Measurements from ENCODE around the gene RBM4B. TPM values are rescaled to one million over a fixed set of nuclear protein-coding genes. Genes with fewer than 3 reads are reported as not detected.

The RBM4B gene
- total and polyA plus RNA-seq, 4 donors: 9.4 to 33.9 (median 11.1) TPM

- no peak overlapping the region for H3K4me3 ChIP-seq
- no peaks in the 10 kb centered on the region for H3K9me3 ChIP-seq (ENCODE audit: control insufficient read depth in 4 of 4, insufficient read depth in 3 of 4, low read length in 3 of 4)
- no peak overlapping the region for H3K9ac ChIP-seq (ENCODE audit: insufficient read depth in 1 of 2, low read length in 2 of 2)
- no peak for ATAC-seq (ENCODE audit: insufficient read depth, low FRiP score)
- H3K27me3 ChIP-seq (ENCODE audit: control insufficient read depth in 3 of 3, insufficient read depth in 3 of 3, low read length in 2 of 3): no peaks in the 10 kb centered on the region
- 63 to 79% methylated on average over 7 of the region's 7 CpGs for WGBS, 2 donors
- DNase-seq: no peak
- peaks cover 19 to 70% (median 60%) of the 10 kb centered on the region in 4 donors for H3K36me3 ChIP-seq (ENCODE audit: control insufficient read depth in 4 of 4, insufficient read depth in 4 of 4, low read length in 4 of 4)
- H3K4me1 ChIP-seq (ENCODE audit: control insufficient read depth in 5 of 5, insufficient read depth in 5 of 5, low read length in 5 of 5): peaks cover 0 to 9% (median 0%) of the 10 kb centered on the region in 5 donors
- TF ChIP-seq CTCF (IDR thresholded peaks at IDR 0.05; ENCODE audit: control extremely low read depth, extremely low read depth): no peak
- no peak overlapping the region for H3K27ac ChIP-seq (ENCODE audit: low read depth in 1 of 2, low read length in 1 of 2)
Measured at GRCh38 chr11:66626926-66627325, 50.8 kb downstream of the RBM4B start.

GRCh38 chr11:66626382-66626781, 51.3 kb downstream of the RBM4B start:
- ATAC-seq (ENCODE audit: insufficient read depth, low FRiP score) (no peak), DNase-seq (no peak)
- Histone ChIP-seq H3K9me3 (ENCODE audit: control insufficient read depth in 4 of 4, insufficient read depth in 3 of 4, low read length in 3 of 4) (no peaks in the 10 kb centered on the region), H3K4me1 (ENCODE audit: control insufficient read depth in 5 of 5, insufficient read depth in 5 of 5, low read length in 5 of 5) (peaks cover 0 to 10% (median 0%) of the 10 kb centered on the region in 5 donors), H3K27me3 (ENCODE audit: control insufficient read depth in 3 of 3, insufficient read depth in 3 of 3, low read length in 2 of 3) (no peaks in the 10 kb centered on the region), H3K9ac (ENCODE audit: insufficient read depth in 1 of 2, low read length in 2 of 2) (no peak overlapping the region), H3K4me3 (no peak overlapping the region), H3K36me3 (ENCODE audit: control insufficient read depth in 4 of 4, insufficient read depth in 4 of 4, low read length in 4 of 4) (peaks cover 19 to 67% (median 60%) of the 10 kb centered on the region in 4 donors), H3K27ac (ENCODE audit: low read depth in 1 of 2, low read length in 1 of 2) (no peak overlapping the region)
- TF ChIP-seq CTCF (IDR thresholded peaks at IDR 0.05; ENCODE audit: control extremely low read depth, extremely low read depth): no peak
- 96 to 97% methylated on average over 25 of the region's 25 CpGs for WGBS, 2 donors

- no peak for TF ChIP-seq CTCF (IDR thresholded peaks at IDR 0.05; ENCODE audit: control extremely low read depth, extremely low read depth)
- ATAC-seq (ENCODE audit: insufficient read depth, low FRiP score) (no peak), DNase-seq (no peak)
- Histone ChIP-seq H3K27ac (ENCODE audit: low read depth in 1 of 2, low read length in 1 of 2) (no peak overlapping the region), H3K27me3 (ENCODE audit: control insufficient read depth in 3 of 3, insufficient read depth in 3 of 3, low read length in 2 of 3) (no peaks in the 10 kb centered on the region), H3K9ac (ENCODE audit: insufficient read depth in 1 of 2, low read length in 2 of 2) (no peak overlapping the region), H3K9me3 (ENCODE audit: control insufficient read depth in 4 of 4, insufficient read depth in 3 of 4, low read length in 3 of 4) (no peaks in the 10 kb centered on the region), H3K36me3 (ENCODE audit: control insufficient read depth in 4 of 4, insufficient read depth in 4 of 4, low read length in 4 of 4) (peaks cover 19 to 67% (median 61%) of the 10 kb centered on the region in 4 donors), H3K4me3 (no peak overlapping the region), H3K4me1 (ENCODE audit: control insufficient read depth in 5 of 5, insufficient read depth in 5 of 5, low read length in 5 of 5) (peaks cover 0 to 10% (median 0%) of the 10 kb centered on the region in 5 donors)
- WGBS, 2 donors: 95 to 97% methylated on average over 9 of the region's 9 CpGs
Measured at GRCh38 chr11:66625752-66626149, 51.9 kb downstream of the RBM4B start.

Measured in lung (tissue), 12 donors.